ENCODE data around the gene DNAJC5G.

GRCh38 chr2:27312152-27312551, 36.9 kb downstream of the DNAJC5G start:
- TF ChIP-seq CTCF (conservative IDR thresholded peaks at IDR 0.05) (no peak), ZFX (IDR thresholded peaks at IDR 0.05) (no peak)
